OCI-LY7 (cell line): Measurements from ENCODE around the gene EDN2.

Experiments used
- CTCF ChIP-seq: fragments of 200-600 bp; sonication (generic); conservative IDR thresholded peaks from 2 replicates; pipeline ENCODE4 v1.5.1; 2014; ENCODE audit warnings: mild to moderate bottlenecking, antibody characterized with exemption, low read length, moderate library complexity, mixed read lengths
- EZH2phosphoT487 ChIP-seq: fragments of 200-600 bp; sonication (generic); IDR thresholded peaks from 2 replicates; pipeline ENCODE4 v1.6.1; 2018; ENCODE audit warnings: low read depth, borderline replicate concordance, mild to moderate bottlenecking, mixed run types, antibody characterized with exemption, low read length, moderate library complexity, mixed read lengths

DNA sequence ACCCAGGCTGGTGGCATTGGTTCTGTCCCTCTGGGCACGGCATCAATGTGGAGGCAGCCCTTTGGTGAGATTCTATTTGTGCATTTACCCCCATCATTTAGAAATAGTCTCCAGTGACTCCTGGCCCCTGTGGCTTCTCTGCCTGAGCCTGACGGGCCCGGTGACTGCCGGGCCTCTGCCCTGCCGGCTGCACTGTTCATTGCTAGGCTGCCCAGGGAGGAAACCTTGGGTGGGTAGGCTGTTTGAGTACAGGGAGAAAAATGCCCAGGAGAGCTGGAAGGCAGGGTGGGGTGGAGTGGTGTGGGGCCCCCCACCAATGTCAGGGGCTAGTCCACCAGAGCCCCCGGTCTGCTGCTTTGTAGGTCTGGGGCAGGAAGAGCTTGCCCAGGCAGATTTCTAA, 23.4 kb upstream of the EDN2 start:
- TF ChIP-seq CTCF (no peak), EZH2phosphoT487 (no peak)
